HCT116 (cell line): ENCODE data around the gene DPP10. TPM values are rescaled to one million over a fixed set of nuclear protein-coding genes. Genes with fewer than 3 reads are reported as not detected.

Experiments used
- ATAC-seq: fragments of 200-7000 bp; cut with Tn5 transposase; 2 replicates; pipeline ENCODE4 v1.9.1; 2020; ENCODE audit warnings: mild to moderate bottlenecking, moderate library complexity
- BruUV-seq: library from RNA; stranded (reverse); fragments of 400-500 nt; replicated peaks from 2 replicates; lab custom pipeline; 2021; lab: Mats Ljungman, UMichigan
- CTCF ChIA-PET: fragments of 300-600 bp; sonication (Branson Sonifier 250); formaldehyde crosslinking; loops from one replicate; lab custom pipeline; 2021; ENCODE audit warnings: antibody characterized with exemption; lab: Charles Lee
- POLR2A ChIA-PET: fragments of 300-600, 350-600 bp; sonication (Branson Sonifier 250); formaldehyde crosslinking; loops from one replicate; lab custom pipeline; 2021; ENCODE audit warnings: antibody characterized with exemption; lab: Charles Lee
- RAD21 ChIA-PET, 2 experiments: fragments of 300-600 bp; sonication (Branson Sonifier 250); formaldehyde crosslinking; loops; one replicate each; lab custom pipeline; 2023; ENCODE audit warnings: low total read pairs in 2 of 2; ENCODE audit not compliant: uncharacterized antibody in 2 of 2, unreplicated experiment in 2 of 2, low non-redundant PET in 1 of 2; lab: Charles Lee
- DNase-seq: peaks from one replicate; pipeline ENCODE4 v3.0.0-alpha.2; 2010; ENCODE audit warnings: low read depth, low spot score
- H2AFZ ChIP-seq: fragments of 200-600 bp; shearing (Covaris generic), sonication (generic); 2 replicates; pipeline ENCODE4 v1.6.1; 2017; ENCODE audit warnings: low read depth, mixed run types, mixed read lengths, antibody characterized with exemption, low read length; ENCODE audit not compliant: poor library complexity, severe bottlenecking
- H3K27ac ChIP-seq: 2 replicates; pipeline ENCODE4 v1.5.1; 2012; ENCODE audit warnings: low read depth, low read length
- H3K27me3 ChIP-seq: fragments of 200-600 bp; sonication (generic); 2 replicates; pipeline ENCODE4 v1.6.1; 2016; ENCODE audit warnings: mixed run types, low read length, mixed read lengths; ENCODE audit not compliant: insufficient read depth
- H3K36me3 ChIP-seq, 2 experiments: fragments of 200-500 bp in 1 of 2; fragments of 200-600 bp in 1 of 2; sonication (Bioruptor generic) in 1 of 2; sonication (generic) in 1 of 2; 2 replicates each; pipeline versions ENCODE4 v1.5.1 to v1.6.1; 2014 to 2016; ENCODE audit warnings: low read length in 2 of 2, inconsistent platforms in 1 of 2, mixed read lengths in 1 of 2, mixed run types in 1 of 2; ENCODE audit not compliant: insufficient read depth in 2 of 2, control insufficient read depth in 1 of 2
- H3K4me1 ChIP-seq, 2 experiments: fragments of 200-600 bp in 1 of 2; sonication (generic) in 1 of 2; 2 replicates each; pipeline versions ENCODE4 v1.5.1 to v1.6.1; 2012 to 2017; ENCODE audit warnings: low read length in 2 of 2, inconsistent platforms in 1 of 2, mild to moderate bottlenecking in 1 of 2, mixed read lengths in 1 of 2, mixed run types in 1 of 2, moderate library complexity in 1 of 2; ENCODE audit not compliant: insufficient read depth in 2 of 2, control insufficient read depth in 1 of 2
- H3K4me2 ChIP-seq: fragments of 200-600 bp; sonication (generic); 2 replicates; pipeline ENCODE4 v1.6.1; 2017; ENCODE audit warnings: mixed run types, low read length, mixed read lengths
- H3K4me3 ChIP-seq, 2 experiments: fragments of 200-600 bp in 1 of 2; sonication (generic) in 1 of 2; replicated peaks in 1 of 2; 2 replicates each; pipeline ENCODE4 v1.5.1; 2011 to 2016; ENCODE audit warnings: low read length in 2 of 2, control low read depth in 1 of 2, low read depth in 1 of 2, mild to moderate bottlenecking in 1 of 2, mixed read lengths in 1 of 2, mixed run types in 1 of 2
- H3K79me2 ChIP-seq: fragments of 200-600 bp; sonication (generic); 2 replicates; pipeline ENCODE4 v1.6.1; 2017; ENCODE audit warnings: mild to moderate bottlenecking, mixed run types, low read length, moderate library complexity, mixed read lengths; ENCODE audit not compliant: insufficient read depth
- H3K9ac ChIP-seq: fragments of 200-600 bp; sonication (generic); 2 replicates; pipeline ENCODE4 v1.6.1; 2016; ENCODE audit warnings: low read length, mixed read lengths
- H3K9me2 ChIP-seq: fragments of 200-600 bp; sonication (generic), shearing (Covaris generic); 2 replicates; pipeline ENCODE4 v1.6.1; 2017; ENCODE audit warnings: mixed run types, mild to moderate bottlenecking, moderate library complexity; ENCODE audit not compliant: insufficient read depth
- H3K9me3 ChIP-seq, 2 experiments: fragments of 200-500 bp in 1 of 2; fragments of 200-600 bp in 1 of 2; sonication (Bioruptor generic) in 1 of 2; sonication (generic) in 1 of 2; 2 replicates each; pipeline ENCODE4 v1.6.1; 2014 to 2017; ENCODE audit warnings: low read length in 2 of 2, mixed read lengths in 2 of 2, inconsistent platforms in 1 of 2, low read depth in 1 of 2, mild to moderate bottlenecking in 1 of 2, mixed run types in 1 of 2, moderate library complexity in 1 of 2; ENCODE audit not compliant: control insufficient read depth in 1 of 2, insufficient read depth in 1 of 2
- H4K20me1 ChIP-seq: fragments of 200-600 bp; sonication (generic), shearing (Covaris generic); 2 replicates; pipeline ENCODE4 v1.6.1; 2017; ENCODE audit warnings: mixed run types, mild to moderate bottlenecking, moderate library complexity; ENCODE audit not compliant: insufficient read depth
- ATF3 ChIP-seq: IDR thresholded peaks from 2 replicates; pipeline ENCODE4 v1.6.1; 2012
- CBX3 ChIP-seq: IDR thresholded peaks from 2 replicates; pipeline ENCODE4 v1.6.1; 2012; ENCODE audit warnings: low read depth
- CEBPB ChIP-seq: IDR thresholded peaks from 2 replicates; pipeline ENCODE4 v1.6.1; 2012; ENCODE audit warnings: low read depth
- CTCF ChIP-seq, 3 experiments: fragments of 200-600 bp in 1 of 3; sonication (generic) in 1 of 3; IDR thresholded peaks in 2 of 3; conservative IDR thresholded peaks in 1 of 3; 2 replicates each; pipeline ENCODE4 v1.5.1; 2012 to 2017; ENCODE audit warnings: low read depth in 2 of 3, low read length in 2 of 3, antibody characterized with exemption in 1 of 3, borderline replicate concordance in 1 of 3, control low read depth in 1 of 3, mild to moderate bottlenecking in 1 of 3, mixed read lengths in 1 of 3, mixed run types in 1 of 3, moderate library complexity in 1 of 3; ENCODE audit not compliant: insufficient read depth in 1 of 3
- EZH2 ChIP-seq: fragments of 200-600 bp; sonication (generic); IDR thresholded peaks from 2 replicates; pipeline ENCODE4 v1.6.1; 2017; ENCODE audit warnings: antibody characterized with exemption, mixed run types
- MAX ChIP-seq: IDR thresholded peaks from 2 replicates; pipeline ENCODE4 v1.6.1; 2012
- REST ChIP-seq: IDR thresholded peaks from 2 replicates; pipeline ENCODE4 v1.6.1; 2012; ENCODE audit warnings: low read depth
- SIN3A ChIP-seq: IDR thresholded peaks from 2 replicates; pipeline ENCODE4 v1.6.1; 2012; ENCODE audit warnings: low read depth
- SP1 ChIP-seq: IDR thresholded peaks from 2 replicates; pipeline ENCODE4 v1.6.1; 2012; ENCODE audit warnings: low read depth
- SRF ChIP-seq: IDR thresholded peaks from 2 replicates; pipeline ENCODE4 v1.6.1; 2012; ENCODE audit warnings: low read depth
- TCF7L2 ChIP-seq: IDR thresholded peaks from 2 replicates; pipeline ENCODE4 v1.7.0; 2011; ENCODE audit warnings: borderline replicate concordance, inconsistent platforms; ENCODE audit not compliant: insufficient read depth, insufficient read length; ENCODE audit errors: extremely low read depth
- YY1 ChIP-seq: IDR thresholded peaks from 2 replicates; pipeline ENCODE4 v1.6.1; 2011; ENCODE audit warnings: low read length, low read depth, moderate library complexity, mild to moderate bottlenecking; ENCODE audit not compliant: insufficient replicate concordance; ENCODE audit errors: extremely low read depth
- intact Hi-C: fragments of 100-400 bp; cut with micrococcal nuclease; formaldehyde crosslinking; loops from 2 replicates; pipeline ENCODE4 v1.10.0; 2022
- total RNA-seq: library from RNA; stranded (reverse); gene quantifications from one replicate; pipeline ENCODE4 v1.2.1, GENCODE V29; 2021; ENCODE audit not compliant: unreplicated experiment

Gene DPP10
- total RNA-seq, 1 experiment from 2014 or later, result not detected

GRCh38 chr2:115413791-115414190 lies 971.4 kb downstream of the DPP10 start (continued):
- TF ChIP-seq CTCF (IDR thresholded peaks at IDR 0.05 in 2 of 3, conservative IDR thresholded peaks at IDR 0.05 in 1 of 3; ENCODE audit: borderline replicate concordance in 1 of 3, insufficient read depth in 1 of 3, low read depth in 2 of 3, low read length in 2 of 3) (no peak), TCF7L2 (no peak)

GRCh38 chr2:115414466-115414865 lies 972.0 kb downstream of the DPP10 start:
- Histone ChIP-seq H3K36me3 (no peaks in the 10 kb centered on the region), H3K9me3 (peaks cover 14 to 18% of the 10 kb centered on the region in 2 experiments; a peak in 3 of 4 replicates), H3K4me2 (no peak overlapping the region), H2AFZ (no peak overlapping the region), H3K9ac (no peak overlapping the region), H3K27ac (no peak overlapping the region), H3K27me3 (no peaks in the 10 kb centered on the region), H3K4me1 (no peaks in the 10 kb centered on the region), H3K79me2 (no peaks in the 10 kb centered on the region), H4K20me1 (no peaks in the 10 kb centered on the region), H3K9me2 (no peaks in the 10 kb centered on the region), H3K4me3 (no peak overlapping the region)
- DNase-seq (no peak), ATAC-seq (no peak)
- intact Hi-C loops, result no loop called here
- ChIA-PET RAD21 (no interaction called here), CTCF (no interaction called here), POLR2A (no interaction called here)
- TF ChIP-seq SIN3A (no peak), EZH2 (no peak)
- BruUV-seq, result no TSS peak

GRCh38 chr2:115422004-115422634 lies 979.7 kb downstream of the DPP10 start:
- DNase-seq (no peak), ATAC-seq (no peak)
- H3K36me3 ChIP-seq, result no peaks in the 10 kb centered on the region
- POLR2A ChIA-PET, result no interaction called here
- no peaks in the 10 kb centered on the region for H3K4me1 ChIP-seq
- no peak overlapping the region for H3K9ac ChIP-seq
- intact Hi-C loops, result no loop called here
- no peak overlapping the region for H3K4me3 ChIP-seq
- no peak overlapping the region for H3K27ac ChIP-seq
- no peaks in the 10 kb centered on the region for H3K9me2 ChIP-seq
- H3K9me3 ChIP-seq, result peaks cover 4 to 19% of the 10 kb centered on the region in 2 experiments; a peak in 2 of 4 replicates
- no peaks in the 10 kb centered on the region for H4K20me1 ChIP-seq
- no peak overlapping the region for H2AFZ ChIP-seq
- no peaks in the 10 kb centered on the region for H3K79me2 ChIP-seq
- H3K4me2 ChIP-seq, result no peak overlapping the region
- no TSS peak for BruUV-seq
- RAD21 ChIA-PET, result no interaction called here
- CTCF ChIA-PET, result no interaction called here
- no peaks in the 10 kb centered on the region for H3K27me3 ChIP-seq
- TF ChIP-seq YY1 (no peak), REST (no peak), SP1 (no peak), SRF (no peak), ATF3 (no peak), CBX3 (no peak), SIN3A (no peak), CEBPB (no peak), MAX (no peak)
